Heart left ventricle (tissue), 13 donors: ENCODE data around the gene PLA2R1.
A peak's percentile ranks its signal among the peaks of the same experiment; 100 is the strongest.

Source experiments
- POLR2A ChIP-seq, 2 donors: fragments of 450-650 bp; IDR thresholded peaks; one replicate each; pipeline ENCODE4 v1.6.1; 2017; ENCODE audit warnings: antibody characterized with exemption in 2 of 2, mild to moderate bottlenecking in 2 of 2, moderate library complexity in 2 of 2
- TF ChIP-seq, protein P1 (sequence below), 12 donors: fragments of 200-600 bp; sonication (generic) in 4 of 12; IDR thresholded peaks; one replicate each; pipeline versions ENCODE4 v1.5.0 to v1.8.0; 2018 to 2022; ENCODE audit warnings: antibody characterized with exemption in 12 of 12, mild to moderate bottlenecking in 5 of 12
- donor health status: ischemic (EF 13 %, LVEDD 7.1; RV severe dilation, severe dysfunction).
- donor health status: DM: no; HTN: yes; CAD: no.
- donor health status: DM: no; HTN: no; CAD: no.
- donor health status: ischemic (EF 25% LVEDD 6.9; RV normal size, moderate dysfunction).
- donor health status: ischemic (EF 25% LVEDD 5.7; RV mildly dilated, moderate dysfunction).
- donor health status: ischemic (EF 35%, LVEDD 5.7; RV mildly dilated, moderate dysfunction).
- donor health status: nonischemic (EF 11% LVEDD 7.7; RV severe dilation, severe dysfunction).
- donor health status: DM: yes; HTN: yes; CAD: no.
- donor health status: PGD.
- donor health status: ischemic (EF 29% LVEDD 5.4; RV normal size, mild dysfunction).
- donor health status: nonischemic (EF 23%, LVEDD 6.1; RV moderate dilation, normal function).

DNA sequence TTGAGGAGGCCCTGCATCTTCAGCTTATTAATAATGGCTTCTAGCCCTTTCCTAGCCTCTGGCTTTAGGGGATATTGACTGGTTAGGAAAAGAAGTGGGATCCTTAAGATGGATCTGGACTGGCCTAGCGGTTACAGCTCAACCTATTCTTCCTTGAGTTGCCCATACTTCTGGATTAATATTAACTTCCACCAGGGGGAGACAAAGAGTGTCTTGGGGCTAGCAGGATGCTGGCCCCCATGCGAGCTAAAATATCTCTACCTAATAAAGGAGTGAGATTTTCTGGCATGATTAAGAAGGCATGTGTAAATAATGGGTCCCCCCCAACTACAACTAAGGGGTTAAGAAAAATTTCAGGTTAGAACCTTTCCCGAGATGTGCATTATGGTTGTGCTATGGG lies 23.2 kb upstream of the PLA2R1 start:
- TF ChIP-seq, protein P1, sequence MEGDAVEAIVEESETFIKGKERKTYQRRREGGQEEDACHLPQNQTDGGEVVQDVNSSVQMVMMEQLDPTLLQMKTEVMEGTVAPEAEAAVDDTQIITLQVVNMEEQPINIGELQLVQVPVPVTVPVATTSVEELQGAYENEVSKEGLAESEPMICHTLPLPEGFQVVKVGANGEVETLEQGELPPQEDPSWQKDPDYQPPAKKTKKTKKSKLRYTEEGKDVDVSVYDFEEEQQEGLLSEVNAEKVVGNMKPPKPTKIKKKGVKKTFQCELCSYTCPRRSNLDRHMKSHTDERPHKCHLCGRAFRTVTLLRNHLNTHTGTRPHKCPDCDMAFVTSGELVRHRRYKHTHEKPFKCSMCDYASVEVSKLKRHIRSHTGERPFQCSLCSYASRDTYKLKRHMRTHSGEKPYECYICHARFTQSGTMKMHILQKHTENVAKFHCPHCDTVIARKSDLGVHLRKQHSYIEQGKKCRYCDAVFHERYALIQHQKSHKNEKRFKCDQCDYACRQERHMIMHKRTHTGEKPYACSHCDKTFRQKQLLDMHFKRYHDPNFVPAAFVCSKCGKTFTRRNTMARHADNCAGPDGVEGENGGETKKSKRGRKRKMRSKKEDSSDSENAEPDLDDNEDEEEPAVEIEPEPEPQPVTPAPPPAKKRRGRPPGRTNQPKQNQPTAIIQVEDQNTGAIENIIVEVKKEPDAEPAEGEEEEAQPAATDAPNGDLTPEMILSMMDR (IDR thresholded peaks at IDR 0.05) = peak in 1 of 12 donors; percentile 9
- TF ChIP-seq POLR2A (IDR thresholded peaks at IDR 0.05) = no peak
